GM23338 (cell line): ENCODE results near the gene UNC5C. TPM values are rescaled to one million over a fixed set of nuclear protein-coding genes. Genes with fewer than 3 reads are reported as not detected.

Source experiments
- ATAC-seq: fragments of 200-7000 bp; cut with Tn5 transposase; 3 replicates; pipeline ENCODE4 v1.9.1; 2020
- DNase-seq: peaks from one replicate; pipeline ENCODE4 v3.0.0-alpha.2; 2015; ENCODE audit warnings: low spot score
- H2AFZ ChIP-seq: fragments of 200-600 bp; sonication (generic); 2 replicates; pipeline ENCODE4 v1.8.0; 2016; ENCODE audit warnings: antibody characterized with exemption, mild to moderate bottlenecking, moderate library complexity
- H3F3A ChIP-seq: fragments of 200-600 bp; sonication (generic); replicated peaks from 2 replicates; pipeline ENCODE4 v1.8.0; 2017; ENCODE audit warnings: antibody characterized with exemption, mixed run types, low read depth
- H3K27ac ChIP-seq: fragments of 200-600 bp; sonication (generic); 2 replicates; pipeline ENCODE4 v1.6.1; 2016; ENCODE audit warnings: low read depth
- H3K27me3 ChIP-seq: fragments of 200-600 bp; sonication (generic); 2 replicates; pipeline ENCODE4 v1.8.0; 2016; ENCODE audit warnings: mild to moderate bottlenecking, mixed run types, moderate library complexity; ENCODE audit not compliant: insufficient read depth
- H3K36me3 ChIP-seq: fragments of 200-600 bp; sonication (generic); 2 replicates; pipeline ENCODE4 v1.8.0; 2016; ENCODE audit warnings: mild to moderate bottlenecking; ENCODE audit not compliant: insufficient read depth
- H3K4me1 ChIP-seq: fragments of 200-600 bp; sonication (generic); 2 replicates; pipeline ENCODE4 v1.8.0; 2016; ENCODE audit warnings: mild to moderate bottlenecking, moderate library complexity; ENCODE audit not compliant: insufficient read depth
- H3K4me2 ChIP-seq: fragments of 200-600 bp; sonication (generic); 2 replicates; pipeline ENCODE4 v1.7.1; 2017; ENCODE audit warnings: mixed run types
- H3K4me3 ChIP-seq: fragments of 200-600 bp; sonication (generic); 2 replicates; pipeline ENCODE4 v1.6.1; 2016; ENCODE audit warnings: mixed run types
- H3K79me2 ChIP-seq: fragments of 200-600 bp; sonication (generic); replicated peaks from 2 replicates; pipeline ENCODE4 v1.8.0; 2017; ENCODE audit warnings: mild to moderate bottlenecking; ENCODE audit not compliant: insufficient read depth
- H3K9me2 ChIP-seq: fragments of 200-600 bp; sonication (generic); 2 replicates; pipeline ENCODE4 v1.8.0; 2017; ENCODE audit not compliant: insufficient read depth
- H4K20me1 ChIP-seq: fragments of 200-600 bp; sonication (generic); replicated peaks from 2 replicates; pipeline ENCODE4 v1.8.0; 2017; ENCODE audit warnings: mild to moderate bottlenecking; ENCODE audit not compliant: insufficient read depth
- H3K27ac Mint-ChIP-seq: 2 replicates; pipeline ENCODE4 v1.8.0; 2020; ENCODE audit warnings: inconsistent platforms, mild to moderate bottlenecking, moderate library complexity, mixed read lengths
- H3K27me3 Mint-ChIP-seq: 3 replicates; pipeline ENCODE4 v1.8.0; 2022; ENCODE audit warnings: low read depth, mild to moderate bottlenecking, moderate library complexity, mixed read lengths, inconsistent platforms; ENCODE audit not compliant: insufficient read depth, poor library complexity
- H3K36me3 Mint-ChIP-seq: 3 replicates; pipeline ENCODE4 v1.8.0; 2021; ENCODE audit warnings: low read depth, mild to moderate bottlenecking, inconsistent platforms, moderate library complexity, mixed read lengths
- H3K4me1 Mint-ChIP-seq: 3 replicates; pipeline ENCODE4 v1.8.0; 2020; ENCODE audit warnings: mild to moderate bottlenecking, inconsistent platforms, mixed read lengths
- H3K4me3 Mint-ChIP-seq: 3 replicates; pipeline ENCODE4 v1.8.0; 2021; ENCODE audit warnings: moderate library complexity, mild to moderate bottlenecking, inconsistent platforms, mixed read lengths
- H3K9me3 Mint-ChIP-seq: 3 replicates; pipeline ENCODE4 v1.8.0; 2020; ENCODE audit warnings: moderate library complexity, mild to moderate bottlenecking, inconsistent platforms, mixed read lengths
- CTCF ChIP-seq, 2 experiments: fragments of 200-600 bp in 1 of 2; sonication (generic) in 1 of 2; conservative IDR thresholded peaks; 2 replicates each; pipeline versions ENCODE4 v1.5.1 to v1.6.1; 2016 to 2017; ENCODE audit warnings: antibody characterized with exemption in 2 of 2, low read depth in 2 of 2, mild to moderate bottlenecking in 2 of 2, moderate library complexity in 1 of 2
- EZH2 ChIP-seq: fragments of 200-600 bp; sonication (generic); IDR thresholded peaks from one replicate; pipeline ENCODE4 v1.8.0; 2017; ENCODE audit warnings: antibody characterized with exemption, mild to moderate bottlenecking, low read depth; ENCODE audit not compliant: unreplicated experiment
- NANOG ChIP-seq: IDR thresholded peaks from 2 replicates; pipeline ENCODE4 v1.6.1; 2016; ENCODE audit warnings: antibody characterized with exemption, borderline replicate concordance
- REST ChIP-seq: IDR thresholded peaks from one replicate; pipeline ENCODE4 v1.6.1; 2018; ENCODE audit warnings: antibody characterized with exemption; ENCODE audit not compliant: unreplicated experiment
- ZNF114 ChIP-seq: fragments of 250-450 bp; sonication (Bioruptor Pico); IDR thresholded peaks from 2 replicates; pipeline ENCODE4 v1.5.0; 2020; ENCODE audit warnings: mild to moderate bottlenecking, moderate library complexity
- ZNF331 ChIP-seq: fragments of 250-450 bp; sonication (Bioruptor Pico); IDR thresholded peaks from 2 replicates; pipeline ENCODE4 v1.5.0; 2020; ENCODE audit warnings: low read depth, mild to moderate bottlenecking, moderate library complexity
- ZNF462 ChIP-seq: fragments of 250-450 bp; sonication (Bioruptor Pico); IDR thresholded peaks from 2 replicates; pipeline ENCODE4 v1.5.0; 2020; ENCODE audit warnings: mild to moderate bottlenecking, moderate library complexity
- polyA plus RNA-seq: library from polyadenylated mRNA; unstranded; fragments of >200 nt; fragmentation: Nextera tagmentation; extraction: Ambion mirVana; gene quantifications from 2 replicates; pipeline ENCODE4 v1.2.1, GENCODE V29; 2016
- total RNA-seq: library from RNA; depleted of rRNA; stranded (reverse); fragments of >200 nt; shearing (Covaris generic); gene quantifications from 2 replicates; pipeline ENCODE4 v1.2.3, GENCODE V29; 2014

Gene UNC5C
- total and polyA plus RNA-seq, 2 experiments from 2014 or later: 0.08 to 0.21 TPM

- TF ChIP-seq REST (no peak), EZH2 (no peak), ZNF331 (no peak)
These were observed 137.2 kb downstream of the UNC5C start (continued) for GRCh38 chr4:95411371-95412088.

- H3K27me3 Mint-ChIP-seq: no peaks in the 10 kb centered on the region
- H3K36me3 Mint-ChIP-seq: no peaks in the 10 kb centered on the region
- Histone ChIP-seq H3K4me1 (peaks cover 7% of the 10 kb centered on the region; the same call in 1 of the 2 replicates), H3K36me3 (no peaks in the 10 kb centered on the region), H3F3A (no peaks in the 10 kb centered on the region), H3K4me3 (no peak overlapping the region), H2AFZ (0 out of 2 replicates have a peak overlapping the region, but pooled peaks have one; percentile 10), H3K27ac (no peak overlapping the region), H4K20me1 (no peaks in the 10 kb centered on the region), H3K9me2 (no peaks in the 10 kb centered on the region), H3K4me2 (no peak overlapping the region), H3K27me3 (no peaks in the 10 kb centered on the region), H3K79me2 (no peaks in the 10 kb centered on the region)
- H3K27ac Mint-ChIP-seq: no peak overlapping the region
- H3K4me3 Mint-ChIP-seq: no peak overlapping the region
- no peaks in the 10 kb centered on the region for H3K9me3 Mint-ChIP-seq
- H3K4me1 Mint-ChIP-seq: peaks cover 7% of the 10 kb centered on the region
- no peak for DNase-seq
- no peak for ATAC-seq
- TF ChIP-seq ZNF331: no peak
- TF ChIP-seq ZNF114 (CRISPR knock-in tag): no peak
- TF ChIP-seq CTCF (conservative IDR thresholded peaks at IDR 0.05; ENCODE audit: low read depth in 2 of 2): no peak
- no peak for TF ChIP-seq ZNF462
- TF ChIP-seq NANOG: no peak
- no peak for TF ChIP-seq REST
These were observed 138.3 kb downstream of the UNC5C start for GRCh38 chr4:95410387-95410977.
